PC-9 (cell line): ENCODE measurements around the gene LLCFC1.

Experiments used
- CTCF ChIP-seq: fragments of 200-600 bp; sonication (generic); conservative IDR thresholded peaks from 2 replicates; pipeline ENCODE4 v1.6.1; 2017; ENCODE audit warnings: mixed run types, antibody characterized with exemption, mild to moderate bottlenecking, moderate library complexity
- EZH2 ChIP-seq: fragments of 200-600 bp; sonication (generic); IDR thresholded peaks from 2 replicates; pipeline ENCODE4 v1.8.0; 2017; ENCODE audit warnings: antibody characterized with exemption, low read depth

- TF ChIP-seq CTCF (no peak), EZH2 (no peak)
Observed at GRCh38 chr7:142962991-142963390, 23.7 kb downstream of the LLCFC1 start.
